Endothelial cell of umbilical vein (primary cell): ENCODE results near the gene TBC1D5.

Source experiments
- CTCF ChIP-seq, 2 donors: IDR thresholded peaks; 1 replicate in 1 of 2; 2 replicates in 1 of 2; pipeline ENCODE4 v1.5.1; 2011; ENCODE audit warnings: low read length in 2 of 2, mild to moderate bottlenecking in 2 of 2, moderate library complexity in 2 of 2, control low read depth in 1 of 2, inconsistent platforms in 1 of 2, low read depth in 1 of 2; ENCODE audit not compliant: insufficient read depth in 1 of 2; ENCODE audit errors: extremely low read depth in 1 of 2
- EZH2 ChIP-seq: IDR thresholded peaks from 2 replicates; pipeline ENCODE4 v1.6.1; 2012; ENCODE audit warnings: borderline replicate concordance, low read depth, mild to moderate bottlenecking, moderate library complexity, low read length, inconsistent platforms; ENCODE audit not compliant: severe bottlenecking
- GATA2 ChIP-seq: IDR thresholded peaks from 2 replicates; pipeline ENCODE4 v1.7.0; 2011; ENCODE audit warnings: low read depth, mild to moderate bottlenecking, moderate library complexity, mixed read lengths, low read length; ENCODE audit not compliant: insufficient read length, insufficient read depth
- JUN ChIP-seq: IDR thresholded peaks from 2 replicates; pipeline ENCODE4 v1.6.1; 2011; ENCODE audit warnings: borderline replicate concordance, low read depth; ENCODE audit not compliant: insufficient read length, insufficient read depth
- MAX ChIP-seq: IDR thresholded peaks from 2 replicates; pipeline ENCODE4 v1.6.1; 2011; ENCODE audit not compliant: insufficient read depth, insufficient read length
- MYC ChIP-seq: IDR thresholded peaks from one replicate; pipeline ENCODE4 v1.6.1; 2011; ENCODE audit warnings: mild to moderate bottlenecking, low read depth, low read length
- POLR2A ChIP-seq: IDR thresholded peaks from 2 replicates; pipeline ENCODE4 v1.6.1; 2012; ENCODE audit warnings: low read depth, mild to moderate bottlenecking, control low read depth, low read length
- POLR2AphosphoS5 ChIP-seq: IDR thresholded peaks from 2 replicates; pipeline ENCODE4 v1.6.1; 2012; ENCODE audit warnings: low read depth, mild to moderate bottlenecking, control low read depth, low read length, moderate library complexity; ENCODE audit not compliant: insufficient read depth

- no peak for TF ChIP-seq CTCF (IDR thresholded peaks at IDR 0.05; ENCODE audit: extremely low read depth in 1 of 2, insufficient read depth in 1 of 2, low read depth in 1 of 2, low read length in 2 of 2)
- no peak for TF ChIP-seq POLR2AphosphoS5
- no peak for TF ChIP-seq POLR2A
- no peak for TF ChIP-seq EZH2
- TF ChIP-seq JUN = no peak
- TF ChIP-seq GATA2 = no peak
- TF ChIP-seq MYC = no peak
- no peak for TF ChIP-seq MAX
Measured at GRCh38 chr3:17221529-17221928, 520.9 kb downstream of the TBC1D5 start.
